GM21367 (cell line): ENCODE results near the gene BACE2.

ENCODE experiments used
- ATAC-seq: cut with Tn5 transposase; IDR thresholded peaks from one replicate; pipeline ENCODE4 v1.9.1; 2021; ENCODE audit not compliant: unreplicated experiment

Gene BACE2

GRCh38 chr21:41167348-41168342 is at the start of gene BACE2:
Gene BACE2, plus strand, starts transcription at chr21:41168160. Its CDS starts 104 bp downstream, at chr21:41168264.
- ATAC-seq: no peak

GRCh38 chr21:41119901-41120300 is 48.1 kb upstream of the BACE2 start:
- ATAC-seq: no peak

- ATAC-seq: no peak
These were observed 47.0 kb upstream of the BACE2 start for GRCh38 chr21:41120997-41121396.

DNA sequence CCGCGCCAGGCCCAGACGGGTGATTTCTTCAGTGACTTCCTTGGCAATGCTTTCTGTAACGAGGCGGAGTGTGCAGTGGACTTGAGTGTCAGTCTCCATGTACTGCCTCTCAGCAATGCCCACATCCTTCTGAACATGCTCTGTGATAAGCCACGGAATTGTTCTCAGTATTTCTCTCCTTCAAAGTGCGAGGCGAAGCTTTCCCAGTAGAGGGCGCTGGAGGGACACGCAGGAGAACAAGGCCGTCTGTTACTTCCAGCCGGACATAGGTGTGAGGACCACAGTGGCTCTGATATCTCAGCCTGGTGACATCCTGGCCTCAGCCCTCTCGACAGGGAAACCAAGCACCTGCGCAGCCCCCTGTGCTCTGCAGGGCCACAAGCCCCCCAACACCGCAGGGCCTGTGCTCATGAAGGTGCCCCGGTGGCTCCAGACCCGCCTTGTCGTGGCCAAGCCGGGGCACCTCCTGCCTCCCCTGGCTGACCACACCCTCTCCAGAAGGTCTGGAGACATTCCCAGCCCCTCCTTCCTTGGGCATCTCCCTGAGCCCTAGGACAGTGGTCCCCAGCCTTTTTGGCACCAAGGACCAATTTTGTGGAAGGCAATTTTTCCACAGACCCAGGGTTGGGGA is 46.1 kb upstream of the BACE2 start:
- ATAC-seq: no peak

DNA sequence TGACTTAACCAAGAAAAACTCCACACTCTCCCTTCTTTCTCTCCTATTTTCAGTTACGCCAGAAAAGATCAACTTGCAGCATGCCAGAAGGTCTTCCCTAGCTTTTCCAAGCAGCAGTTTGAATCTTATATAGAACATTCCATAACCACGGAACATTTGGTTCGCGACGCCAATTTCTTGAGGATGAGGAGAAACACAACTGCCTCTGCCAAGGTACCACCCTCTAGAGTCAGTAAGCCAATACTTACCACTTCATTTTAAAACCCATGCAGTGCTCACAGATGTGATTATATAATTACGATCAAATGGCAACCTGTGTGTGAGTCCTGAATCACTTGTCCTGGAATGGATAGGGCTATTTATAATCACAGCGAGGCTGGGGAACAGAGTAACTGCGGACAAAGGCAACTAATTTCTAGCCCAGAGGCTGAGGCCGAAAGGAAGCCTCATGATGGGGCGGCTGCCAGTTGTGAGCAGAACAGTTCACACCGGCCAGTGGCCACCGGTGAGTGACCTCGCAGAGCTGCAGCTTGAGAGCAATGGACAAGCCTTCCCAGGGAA is 43.2 kb upstream of the BACE2 start:
- ATAC-seq: no peak

GRCh38 chr21:41128981-41129380 is 39.0 kb upstream of the BACE2 start:
- ATAC-seq: no peak

DNA sequence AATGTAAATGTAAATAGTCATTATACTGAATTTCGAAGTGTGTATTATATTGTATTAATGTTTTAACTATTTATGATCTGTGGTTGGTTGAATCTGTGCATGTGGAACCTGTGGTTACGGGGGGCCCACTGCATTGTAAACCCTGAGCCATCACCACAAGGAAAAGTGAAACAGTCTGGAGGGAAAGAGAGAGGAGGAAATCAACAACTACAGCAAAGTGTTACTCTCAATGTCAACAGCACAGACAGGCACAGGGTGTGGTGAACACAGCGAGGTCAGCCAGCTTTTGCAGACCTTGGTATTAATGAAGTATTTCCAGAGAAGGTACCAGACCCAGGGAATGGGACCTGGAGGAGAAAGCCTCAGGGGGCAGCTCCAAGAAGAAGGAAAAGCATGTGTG is 37.1 kb upstream of the BACE2 start:
- ATAC-seq: no peak

DNA sequence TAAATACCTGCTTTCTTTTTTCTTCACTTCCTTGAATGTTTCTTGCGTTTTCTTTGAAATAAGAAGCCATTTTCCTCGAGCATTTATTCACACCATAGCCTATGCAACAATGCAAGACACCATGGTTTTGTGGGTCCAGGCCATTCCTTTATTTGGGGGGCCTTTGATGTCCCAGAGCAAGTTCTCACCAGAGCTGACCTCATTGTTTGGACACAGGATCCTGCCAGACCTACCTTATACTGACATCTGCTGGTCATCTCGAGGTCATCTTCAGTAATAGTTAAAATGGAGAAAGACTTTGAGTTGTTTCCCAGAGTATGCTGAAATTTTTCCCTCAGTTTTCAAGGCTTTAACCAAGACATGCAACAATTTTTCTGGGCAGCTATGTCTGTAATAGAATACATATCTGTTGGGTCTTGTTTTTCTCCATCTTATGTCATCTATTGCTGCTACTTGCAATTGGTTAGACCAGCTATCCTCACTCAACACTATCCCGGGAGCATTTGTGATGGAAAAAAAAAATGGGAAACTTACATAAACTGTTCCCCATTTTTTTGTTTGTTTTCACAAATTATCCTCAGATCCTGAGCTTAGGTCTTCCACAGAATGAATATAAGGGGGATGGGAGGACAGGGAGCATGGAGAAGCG is 34.0 kb upstream of the BACE2 start:
- ATAC-seq: no peak

DNA sequence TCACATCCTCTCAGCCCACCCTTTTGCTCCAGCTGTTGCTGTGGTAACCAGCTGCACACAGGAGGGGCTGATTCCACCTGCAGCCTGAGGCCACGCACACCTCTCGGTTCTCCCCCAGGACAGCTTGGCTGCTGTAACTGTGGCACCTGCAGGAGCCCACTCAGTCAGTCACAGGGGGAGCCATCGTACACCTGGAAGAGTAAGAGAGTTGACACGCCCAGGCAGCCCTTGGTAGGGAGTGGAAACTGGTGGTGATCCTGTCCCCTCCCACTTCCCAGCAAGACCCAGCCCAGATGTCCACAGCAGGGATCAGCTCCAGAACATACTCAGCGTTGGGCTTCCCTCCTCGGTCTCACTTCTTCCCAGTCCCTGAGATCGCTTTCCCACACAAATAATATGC is 32.2 kb upstream of the BACE2 start:
- ATAC-seq: no peak

GRCh38 chr21:41136286-41136685 is 31.7 kb upstream of the BACE2 start:
- no peak for ATAC-seq

GRCh38 chr21:41137401-41137800 is 30.6 kb upstream of the BACE2 start:
- ATAC-seq: no peak

- ATAC-seq: no peak
These were observed 30.1 kb upstream of the BACE2 start for GRCh38 chr21:41137889-41138288.

GRCh38 chr21:41138711-41139110 is 29.2 kb upstream of the BACE2 start:
- ATAC-seq: no peak

DNA sequence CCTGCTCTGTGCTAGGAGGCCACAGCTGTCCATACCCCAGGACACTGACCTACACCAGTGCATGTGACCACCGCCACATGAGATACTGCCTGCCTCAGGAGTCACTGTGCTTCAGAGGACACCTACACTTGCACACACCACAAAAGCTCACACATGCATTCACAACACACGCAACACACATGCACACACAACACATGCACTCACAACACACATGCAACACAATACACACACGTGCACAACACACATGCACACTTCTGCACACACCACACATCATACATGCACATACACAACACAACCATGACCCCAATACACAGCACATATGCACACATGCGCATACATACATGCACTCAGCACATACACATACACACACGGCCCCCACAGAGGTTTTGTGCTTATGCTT is 28.7 kb upstream of the BACE2 start:
- ATAC-seq: no peak

DNA sequence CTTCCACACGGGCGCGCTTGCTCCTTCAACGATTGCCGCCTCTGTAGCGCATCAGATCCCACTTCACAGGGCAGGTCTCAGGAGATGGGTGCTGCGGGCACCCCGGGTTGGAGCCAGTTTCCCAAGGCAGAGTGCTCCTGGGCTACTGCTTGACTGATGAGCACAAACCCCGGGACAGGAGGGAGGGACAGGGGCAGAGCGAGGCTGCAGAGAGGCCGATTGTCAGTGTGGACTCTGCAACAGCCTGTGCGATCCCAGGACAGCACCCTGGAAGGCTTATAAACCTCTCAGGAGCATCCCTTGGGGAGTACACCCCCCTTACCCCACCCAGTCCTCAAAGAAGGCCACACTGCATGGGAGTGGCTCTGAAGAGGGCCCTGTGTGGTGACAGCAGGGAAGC is 28.0 kb upstream of the BACE2 start:
- ATAC-seq: no peak

GRCh38 chr21:41141031-41141457 is 26.9 kb upstream of the BACE2 start:
- ATAC-seq: no peak

DNA sequence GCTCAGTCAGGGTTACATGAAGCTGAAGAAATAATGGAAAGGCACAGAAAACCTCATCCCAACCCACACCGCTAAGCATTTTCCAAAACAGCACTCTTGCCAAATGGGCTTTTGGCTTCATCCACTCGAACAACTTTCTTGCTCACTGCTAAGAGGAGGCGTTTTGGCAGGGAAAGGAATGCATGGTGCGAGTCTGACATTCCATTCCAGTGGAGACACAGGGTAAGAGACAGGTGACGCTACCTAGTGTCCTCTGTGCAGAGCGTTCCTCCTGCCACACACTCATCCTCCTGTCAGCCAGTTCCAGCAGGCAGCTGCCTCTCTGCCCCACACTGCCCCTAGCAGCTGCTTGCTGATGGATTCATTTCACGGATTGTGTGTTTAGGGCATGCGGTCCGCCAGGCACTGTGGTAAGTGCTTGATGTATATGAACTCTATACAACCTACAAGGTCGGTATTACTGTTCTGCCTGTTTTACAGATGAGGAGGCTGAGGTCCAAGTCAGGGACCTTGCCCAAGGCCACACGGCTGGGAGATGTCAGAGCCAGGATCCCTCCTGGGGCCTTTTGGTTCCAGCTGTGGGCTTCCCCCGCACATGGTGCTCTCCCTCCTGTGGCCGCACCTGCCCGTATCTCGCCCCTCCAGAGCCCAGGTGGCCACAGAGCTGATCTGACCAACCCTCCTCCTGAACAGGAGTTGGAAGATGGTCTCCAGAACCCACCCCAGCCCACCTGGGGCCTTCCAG is 25.7 kb upstream of the BACE2 start:
- no peak for ATAC-seq

- no peak for ATAC-seq
These were observed 24.2 kb upstream of the BACE2 start for GRCh38 chr21:41143596-41144325.

- no peak for ATAC-seq
These were observed 20.6 kb upstream of the BACE2 start for GRCh38 chr21:41147096-41147978.
